NB4 (cell line): ENCODE results near the gene SVIL.

ENCODE experiments used
- DNase-seq: peaks from one replicate; pipeline ENCODE4 v3.0.0; 2010; ENCODE audit warnings: low read depth
- H3K4me3 ChIP-seq: one replicate; pipeline ENCODE4 v1.5.1; 2011; ENCODE audit warnings: mild to moderate bottlenecking, low read depth, low read length, moderate library complexity
- CTCF ChIP-seq: IDR thresholded peaks from one replicate; pipeline ENCODE4 v1.5.1; 2012; ENCODE audit warnings: low read depth, low read length
- MAX ChIP-seq: IDR thresholded peaks from 2 replicates; pipeline ENCODE4 v1.6.1; 2011; ENCODE audit warnings: low read depth, low read length
- MYC ChIP-seq: IDR thresholded peaks from 2 replicates; pipeline ENCODE4 v1.6.1; 2011; ENCODE audit warnings: low read depth, low read length
- POLR2A ChIP-seq: IDR thresholded peaks from 2 replicates; pipeline ENCODE4 v1.6.1; 2011; ENCODE audit warnings: mild to moderate bottlenecking; ENCODE audit not compliant: insufficient read length; ENCODE audit errors: extremely low read depth

SVIL gene

DNA sequence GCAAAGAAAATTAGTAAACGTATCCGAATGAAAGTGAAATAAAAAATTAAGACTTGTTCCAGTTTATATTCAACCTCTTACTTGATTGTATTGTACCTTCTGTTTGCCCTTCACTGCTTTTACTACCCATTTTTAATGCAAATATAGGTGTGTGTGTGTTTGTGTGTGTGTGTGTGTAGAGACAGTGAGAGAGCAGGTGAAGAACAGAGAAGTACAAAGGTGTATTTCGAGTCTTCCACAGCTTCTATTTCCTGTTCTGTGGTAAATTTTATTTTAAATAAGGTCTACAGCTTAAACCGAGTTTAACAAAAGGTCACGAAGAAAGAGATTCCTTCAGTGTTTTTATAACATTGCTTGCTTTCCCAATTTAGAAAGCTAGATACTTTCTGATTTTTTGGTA, 12.7 kb upstream of the SVIL start:
- no peak for DNase-seq
- TF ChIP-seq MAX = no peak
- TF ChIP-seq CTCF = no peak
- no peak for TF ChIP-seq MYC
- TF ChIP-seq POLR2A = no peak
- H3K4me3 ChIP-seq = no peak overlapping the region

GRCh38 chr10:29646960-29647461, 12.2 kb upstream of the SVIL start:
- H3K4me3 ChIP-seq = no peak overlapping the region
- no peak for TF ChIP-seq POLR2A
- no peak for TF ChIP-seq CTCF
- no peak for TF ChIP-seq MYC
- TF ChIP-seq MAX = no peak

DNA sequence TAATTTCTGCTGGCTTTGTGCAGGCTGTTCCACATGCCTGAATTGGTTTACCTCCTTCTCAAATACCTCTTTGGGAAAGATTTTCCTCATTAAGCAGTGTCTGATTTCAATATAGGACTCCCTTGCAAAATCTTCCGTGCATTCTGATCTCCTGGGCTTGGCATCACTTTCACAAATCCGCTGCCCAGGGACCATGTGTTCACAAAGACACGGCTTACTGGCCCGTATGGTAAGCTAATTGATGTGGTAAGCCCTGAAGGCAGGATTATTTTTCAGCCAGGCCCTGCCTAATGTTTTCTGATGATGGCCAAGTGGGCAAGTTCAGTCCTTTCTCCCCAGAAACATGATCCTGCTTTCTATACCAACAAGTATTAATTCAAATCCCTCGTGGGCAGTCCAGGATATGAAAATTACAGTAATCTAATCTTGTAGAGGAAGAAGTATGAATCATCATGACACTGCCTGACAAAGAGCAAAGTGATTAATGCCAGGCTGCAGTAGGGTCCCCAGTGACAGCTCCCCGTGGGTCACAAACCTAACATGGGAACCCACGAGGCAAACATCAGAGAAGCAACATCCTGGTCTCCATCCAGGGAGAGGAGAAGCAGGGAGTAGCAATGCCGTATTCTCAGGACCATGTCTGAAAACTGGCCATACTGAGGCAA, 11.6 kb upstream of the SVIL start:
- TF ChIP-seq MYC = no peak
- TF ChIP-seq MAX = no peak
- TF ChIP-seq CTCF = no peak
- TF ChIP-seq POLR2A = no peak
- peak; percentile 44 for DNase-seq
- no peak overlapping the region for H3K4me3 ChIP-seq

More at GRCh38 chr10:29646960-29647461, 12.2 kb upstream of the SVIL start:
- DNase-seq = no peak

- no peak overlapping the region for H3K4me3 ChIP-seq
- TF ChIP-seq POLR2A = no peak
- TF ChIP-seq CTCF = no peak
- no peak for TF ChIP-seq MAX
- DNase-seq = no peak
Measured at GRCh38 chr10:29643771-29644501, 9.2 kb upstream of the SVIL start.

DNA sequence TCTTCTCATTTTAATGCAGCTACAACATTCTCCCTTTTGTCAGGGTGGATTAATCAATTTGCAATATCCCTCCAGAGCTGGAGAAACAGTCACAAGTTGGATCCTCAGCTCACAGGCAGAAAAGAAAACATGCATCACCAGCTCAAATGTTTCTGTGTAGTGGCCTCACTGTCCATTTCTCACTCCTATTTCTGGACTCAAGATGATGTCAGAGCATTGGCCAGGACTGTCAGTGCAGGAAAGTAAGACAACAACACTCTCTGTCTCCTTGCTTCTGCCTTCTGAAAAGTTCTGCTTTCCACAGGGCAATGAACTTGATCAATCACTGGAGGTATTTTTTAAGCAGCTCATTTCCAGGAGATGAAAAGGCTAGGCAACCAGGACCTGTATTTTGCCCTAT, 8.2 kb upstream of the SVIL start:
- no peak for DNase-seq
- TF ChIP-seq POLR2A (no peak), MYC (no peak), MAX (no peak), CTCF (no peak)
- no peak overlapping the region for H3K4me3 ChIP-seq
